K562 (cell line): Measurements from ENCODE around the gene RTN4. TPM values are rescaled to one million over a fixed set of nuclear protein-coding genes. Genes with fewer than 3 reads are reported as not detected.
A peak's percentile ranks its signal among the peaks of the same experiment; 100 is the strongest.

Experiments
- ARID3B ChIP-seq: fragments of 250-450 bp; sonication (Bioruptor Pico); IDR thresholded peaks from 2 replicates; pipeline ENCODE4 v1.4.0; 2020; ENCODE audit warnings: borderline replicate concordance
- CC2D1A ChIP-seq: fragments of 450-650 bp; IDR thresholded peaks from 2 replicates; pipeline ENCODE4 v1.6.1; 2017; ENCODE audit warnings: mild to moderate bottlenecking
- DIDO1 ChIP-seq: fragments of 450-650 bp; IDR thresholded peaks from 2 replicates; pipeline ENCODE4 v1.6.1; 2016; ENCODE audit warnings: low read depth, missing biosample characterization, missing genetic modification characterization
- ETV5 ChIP-seq: sonication (generic); formaldehyde crosslinking; IDR thresholded peaks from 2 replicates; pipeline ENCODE4 v1.4.0; 2020; ENCODE audit warnings: low read depth, mild to moderate bottlenecking, missing genetic modification reagents
- FOXJ3 ChIP-seq: sonication (generic); formaldehyde crosslinking; IDR thresholded peaks from 2 replicates; pipeline ENCODE4 v1.4.0; 2020; ENCODE audit warnings: mild to moderate bottlenecking, missing genetic modification reagents
- FOXO4 ChIP-seq: fragments of 450-650 bp; formaldehyde crosslinking; IDR thresholded peaks from 2 replicates; pipeline ENCODE4 v1.4.0; 2020; ENCODE audit warnings: mild to moderate bottlenecking, moderate library complexity
- HDAC6 ChIP-seq: IDR thresholded peaks from 2 replicates; pipeline ENCODE4 v1.6.1; 2012; ENCODE audit warnings: low read depth, mild to moderate bottlenecking, control low read depth, inconsistent platforms, low read length, moderate library complexity
- NR2F6 ChIP-seq: fragments of 450-650 bp; formaldehyde crosslinking; IDR thresholded peaks from 2 replicates; pipeline ENCODE4 v1.4.0; 2020; ENCODE audit warnings: mild to moderate bottlenecking
- PBX2 ChIP-seq, 2 experiments: IDR thresholded peaks in 1 of 2; conservative IDR thresholded peaks in 1 of 2; 2 replicates each; pipeline ENCODE4 v1.6.1; 2016; ENCODE audit warnings: low read depth in 2 of 2, mild to moderate bottlenecking in 1 of 2, missing compliant biosample characterization in 1 of 2, missing genetic modification characterization in 1 of 2, moderate library complexity in 1 of 2
- RBM39 ChIP-seq: fragments of 200-400 bp; formaldehyde crosslinking; optimal IDR thresholded peaks from 2 replicates; pipeline ENCODE3; 2018; ENCODE audit warnings: low read depth, low read length
- RUNX1 ChIP-seq: sonication (generic); IDR thresholded peaks from 2 replicates; pipeline ENCODE4 v1.6.1; 2016; ENCODE audit warnings: antibody characterized with exemption, low read depth
- SETDB1 ChIP-seq: IDR thresholded peaks from one replicate; pipeline ENCODE4 v1.6.1; 2012; ENCODE audit warnings: low read length, control low read depth, inconsistent platforms
- SMC3 ChIP-seq: conservative IDR thresholded peaks from 2 replicates; pipeline ENCODE4 v1.6.1; 2011; ENCODE audit warnings: low read depth, low read length, improper control_type of control experiment; ENCODE audit not compliant: insufficient read depth
- TRIM24 ChIP-seq, 2 experiments: fragments of 450-650 bp; IDR thresholded peaks; 2 replicates each; pipeline ENCODE4 v1.6.1; 2016
- WHSC1 ChIP-seq: IDR thresholded peaks from one replicate; pipeline ENCODE4 v1.6.1; 2012; ENCODE audit warnings: low read length, control low read depth, inconsistent platforms
- ZNF165 ChIP-seq: fragments of 250-450 bp; sonication (Bioruptor Pico); IDR thresholded peaks from 2 replicates; pipeline ENCODE4 v1.4.0; 2020; ENCODE audit warnings: borderline replicate concordance
- ZNF212 ChIP-seq: fragments of 450-650 bp; formaldehyde crosslinking; IDR thresholded peaks from 2 replicates; pipeline ENCODE4 v1.4.0; 2020; ENCODE audit warnings: mild to moderate bottlenecking
- ZNF263 ChIP-seq: sonication (generic); formaldehyde crosslinking; IDR thresholded peaks from 2 replicates; pipeline ENCODE4 v1.8.0; 2022; ENCODE audit warnings: mild to moderate bottlenecking, missing genetic modification reagents, borderline replicate concordance
- ZNF644 ChIP-seq: fragments of 200-800 bp; sonication (Bioruptor generic); IDR thresholded peaks from 2 replicates; pipeline ENCODE4 v1.6.1; 2016; ENCODE audit warnings: low read depth, missing genetic modification characterization, missing compliant biosample characterization
- ZNF778 ChIP-seq: fragments of 450-650 bp; formaldehyde crosslinking; IDR thresholded peaks from 2 replicates; pipeline ENCODE4 v1.4.0; 2020; ENCODE audit warnings: mild to moderate bottlenecking, moderate library complexity
- ZNF780A ChIP-seq: fragments of 250-450 bp; sonication (Bioruptor Pico); IDR thresholded peaks from 2 replicates; pipeline ENCODE4 v1.5.0; 2021; ENCODE audit warnings: mild to moderate bottlenecking
- polyA plus RNA-seq, 8 experiments: library from polyadenylated mRNA; depleted of rRNA in 4 of 8; stranded (reverse) in 5 of 8; unstranded in 3 of 8; fragments of >200 nt; fragmentation: Nextera tagmentation in 2 of 8; fragmentation: Illumina TruSeq in 1 of 8; extraction: Ambion mirVana in 2 of 8; extraction: Trizol in 1 of 8; gene quantifications; 2 replicates each; pipeline versions ENCODE4 v1.2.1 to v1.2.3, GENCODE V29; 2011 to 2014; ENCODE audit warnings: inconsistent platforms in 1 of 8, missing spikeins in 1 of 8
- total RNA-seq, 7 experiments: library from RNA; depleted of rRNA in 6 of 7; stranded (reverse); fragments of >200 nt in 6 of 7; fragmentation: Illumina TruSeq in 2 of 7; extraction: Trizol in 2 of 7; gene quantifications; 2 replicates each; pipeline versions ENCODE4 v1.2.1 to v1.2.3, GENCODE V29; 2011 to 2021; ENCODE audit warnings: low replicate concordance in 1 of 7
- TF ChIP-seq, protein P1 (sequence below): fragments of 450-650 bp; IDR thresholded peaks from 2 replicates; pipeline ENCODE4 v1.6.1; 2016; ENCODE audit warnings: low read depth, mild to moderate bottlenecking, moderate library complexity
- TF ChIP-seq, protein P2 (sequence below): sonication (generic); formaldehyde crosslinking; IDR thresholded peaks from 2 replicates; pipeline ENCODE4 v1.8.0; 2022; ENCODE audit warnings: missing genetic modification reagents, mild to moderate bottlenecking, borderline replicate concordance

Gene RTN4
- total and polyA plus RNA-seq, 9 of the 15 experiments (the other 6 are each of a cell fraction or from before 2014, with no cell fraction given) = 73.0 to 248 (median 116) TPM

GRCh38 chr2:55056024-55056521 is 5.8 kb upstream of the RTN4 start (continued):
- TF ChIP-seq CC2D1A = no peak
- no peak for TF ChIP-seq ZNF165 (CRISPR knock-in tag)
- TF ChIP-seq SMC3 = no peak
- TF ChIP-seq ZNF644 (tag) = no peak; the same call in 1 of the 2 replicates
- TF ChIP-seq FOXO4 (CRISPR knock-in tag) = no peak
- no peak for TF ChIP-seq RBM39
- TF ChIP-seq WHSC1 = no peak
- no peak for TF ChIP-seq ZNF778 (CRISPR knock-in tag)
- TF ChIP-seq SETDB1 = no peak
- TF ChIP-seq ZNF780A (CRISPR knock-in tag) = no peak
- TF ChIP-seq RUNX1 = no peak
- TF ChIP-seq NR2F6 (CRISPR knock-in tag) = no peak
- TF ChIP-seq, protein P1, sequence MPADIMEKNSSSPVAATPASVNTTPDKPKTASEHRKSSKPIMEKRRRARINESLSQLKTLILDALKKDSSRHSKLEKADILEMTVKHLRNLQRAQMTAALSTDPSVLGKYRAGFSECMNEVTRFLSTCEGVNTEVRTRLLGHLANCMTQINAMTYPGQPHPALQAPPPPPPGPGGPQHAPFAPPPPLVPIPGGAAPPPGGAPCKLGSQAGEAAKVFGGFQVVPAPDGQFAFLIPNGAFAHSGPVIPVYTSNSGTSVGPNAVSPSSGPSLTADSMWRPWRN = no peak
- TF ChIP-seq, protein P2, sequence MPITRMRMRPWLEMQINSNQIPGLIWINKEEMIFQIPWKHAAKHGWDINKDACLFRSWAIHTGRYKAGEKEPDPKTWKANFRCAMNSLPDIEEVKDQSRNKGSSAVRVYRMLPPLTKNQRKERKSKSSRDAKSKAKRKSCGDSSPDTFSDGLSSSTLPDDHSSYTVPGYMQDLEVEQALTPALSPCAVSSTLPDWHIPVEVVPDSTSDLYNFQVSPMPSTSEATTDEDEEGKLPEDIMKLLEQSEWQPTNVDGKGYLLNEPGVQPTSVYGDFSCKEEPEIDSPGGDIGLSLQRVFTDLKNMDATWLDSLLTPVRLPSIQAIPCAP (CRISPR knock-in tag) = no peak
- TF ChIP-seq ETV5 (CRISPR knock-in tag) = no peak
- no peak for TF ChIP-seq FOXJ3 (CRISPR knock-in tag)
- TF ChIP-seq ZNF212 (CRISPR knock-in tag) = no peak
- peak; percentile 36; the same call in 1 of the 2 replicates for TF ChIP-seq ZNF263 (CRISPR knock-in tag)
- peak; percentile 61 to 79; a peak in 2 of 4 replicates for TF ChIP-seq TRIM24 (IDR thresholded peaks at IDR 0.05)
- no peak for TF ChIP-seq DIDO1 (tag)
- no peak for TF ChIP-seq ARID3B (CRISPR knock-in tag)
- TF ChIP-seq PBX2 (CRISPR knock-in tag; IDR thresholded peaks at IDR 0.05; ENCODE audit: low read depth) = peak; percentile 39; the same call in 1 of the 2 replicates
- TF ChIP-seq PBX2 (tag; conservative IDR thresholded peaks at IDR 0.05; ENCODE audit: low read depth) = peak; percentile 49; the same call in 1 of the 2 replicates
- no peak for TF ChIP-seq HDAC6
